HG02884 (cell line): Measurements from ENCODE around the gene CD1E.
A peak's percentile ranks its signal among the peaks of the same experiment; 100 is the strongest.
"Not testable (repeated sequence)": the region's sequence is repeated elsewhere in the genome, so short reads cannot be mapped to it uniquely, and the experiment has no call there.

Experiments used
- ATAC-seq: cut with Tn5 transposase; IDR thresholded peaks from one replicate; pipeline ENCODE4 v1.9.1; 2021; ENCODE audit warnings: mild to moderate bottlenecking, moderate library complexity; ENCODE audit not compliant: unreplicated experiment

Gene CD1E

DNA sequence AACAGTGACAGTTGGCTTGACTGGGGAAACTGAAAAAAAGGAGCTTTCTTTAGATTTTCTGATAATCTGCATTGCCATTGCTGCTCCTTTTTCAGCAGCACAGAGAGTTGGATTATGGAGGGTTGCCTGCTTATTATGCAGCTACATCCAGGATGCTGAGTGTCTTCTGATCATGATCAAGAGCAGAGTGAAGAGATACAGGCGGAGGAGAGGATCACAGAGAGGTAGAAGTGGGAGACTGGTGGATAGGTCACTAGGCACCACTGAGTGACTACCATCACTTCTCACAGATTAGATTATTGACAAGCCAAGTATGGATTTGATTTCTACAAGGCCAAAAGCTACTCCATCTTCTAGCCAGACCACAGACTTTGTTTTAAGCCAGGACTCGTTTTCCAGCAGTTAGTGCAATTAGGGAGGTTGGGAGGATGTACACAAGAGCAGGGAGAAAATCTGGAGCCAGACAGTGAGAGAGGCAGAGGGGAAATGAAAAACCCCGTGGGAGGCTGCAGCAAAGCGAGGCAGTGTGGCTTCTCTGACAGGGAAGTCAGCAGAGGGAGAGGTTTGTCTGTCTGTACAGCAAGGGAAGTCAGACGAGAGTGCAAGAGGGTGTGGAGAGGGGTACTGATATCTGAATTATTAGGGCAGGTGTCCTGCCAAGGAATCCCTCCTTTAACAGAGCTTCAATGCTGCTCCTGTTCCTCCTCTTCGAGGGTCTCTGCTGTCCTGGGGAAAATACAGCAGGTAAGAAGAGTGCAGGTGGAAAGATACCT is at the start of gene CD1E:
Gene CD1E, plus strand, starts transcription at position 592 of the 773 bp plus-strand sequence. Its CDS starts 95 bp downstream, at position 687.
- peak; percentile 74 for ATAC-seq

DNA sequence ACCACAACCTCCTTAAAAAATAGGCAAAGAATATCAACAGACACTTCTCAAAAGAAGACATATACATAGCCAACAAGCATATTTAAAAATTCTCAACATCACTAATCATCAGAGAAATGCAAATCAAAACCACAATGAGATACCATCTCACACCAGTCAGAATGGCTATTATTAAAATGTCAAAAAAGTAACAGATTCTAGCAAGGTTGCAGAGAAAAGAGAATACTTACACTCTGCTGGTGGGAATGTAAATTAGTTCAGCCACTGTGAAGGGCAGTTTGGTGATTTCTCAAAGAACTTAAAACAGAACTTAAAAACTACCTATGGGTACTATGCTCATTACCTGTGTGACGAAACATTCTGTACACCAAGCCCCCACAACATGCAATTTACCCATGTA is 43.1 kb upstream of the CD1E start:
- peak; percentile 70 for ATAC-seq

DNA sequence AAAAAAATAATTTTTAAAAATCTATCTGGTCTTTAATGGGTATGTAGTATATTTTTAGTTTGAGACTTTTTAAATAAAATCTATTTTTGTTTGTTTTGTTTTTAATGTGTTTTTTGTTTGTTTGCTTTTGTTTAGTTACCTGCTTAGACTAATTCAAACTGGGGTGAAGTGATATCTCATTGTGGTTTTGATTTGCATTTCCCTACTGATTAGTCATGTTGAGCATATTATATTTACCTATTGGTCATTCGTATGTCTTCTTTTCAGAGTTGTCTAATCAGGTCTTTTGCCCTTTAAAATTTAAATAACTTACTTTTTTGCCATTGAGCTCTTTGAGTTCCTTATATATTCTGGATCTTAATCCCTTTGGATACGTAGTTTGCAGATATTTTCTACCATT is 42.6 kb upstream of the CD1E start:
- ATAC-seq: peak; percentile 74

DNA sequence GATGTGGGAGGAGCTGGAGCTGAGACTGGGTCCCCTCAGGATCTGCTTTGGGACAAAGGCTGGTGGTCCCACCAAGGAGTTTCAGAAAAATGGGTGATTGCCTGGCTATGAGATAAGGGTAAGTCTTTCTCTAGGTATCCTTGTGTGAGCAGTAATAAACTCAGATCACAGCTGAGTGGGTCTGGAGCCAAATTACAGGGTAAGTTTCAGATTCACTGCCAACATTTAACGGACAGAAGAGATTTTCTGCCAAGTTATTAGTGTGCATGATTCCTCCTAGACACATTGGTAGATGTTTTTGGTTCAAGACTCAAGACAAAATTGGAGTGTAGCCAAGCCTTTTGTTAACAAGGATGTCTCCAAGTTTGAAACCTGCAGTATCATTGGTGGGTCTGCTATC is 29.8 kb upstream of the CD1E start:
- ATAC-seq: no peak

DNA sequence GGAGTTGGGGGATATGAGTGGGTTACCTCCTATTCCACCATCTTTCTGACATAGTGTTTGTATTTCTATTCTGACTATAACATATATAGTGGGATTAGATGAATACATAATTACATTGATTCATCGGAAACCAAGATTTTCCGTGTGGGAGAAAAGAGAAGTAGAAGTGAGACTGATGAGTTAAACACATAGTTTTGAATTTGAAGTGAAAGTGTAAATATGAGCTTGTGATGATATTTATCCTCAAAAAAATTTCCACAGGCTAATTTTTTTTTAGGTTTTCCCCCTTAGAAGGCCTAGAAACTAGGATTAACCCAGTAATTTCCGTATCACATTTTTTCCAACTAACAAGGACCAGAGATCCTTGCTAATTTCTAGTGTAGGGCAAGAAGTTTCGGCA is 29.3 kb upstream of the CD1E start:
- ATAC-seq: no peak

DNA sequence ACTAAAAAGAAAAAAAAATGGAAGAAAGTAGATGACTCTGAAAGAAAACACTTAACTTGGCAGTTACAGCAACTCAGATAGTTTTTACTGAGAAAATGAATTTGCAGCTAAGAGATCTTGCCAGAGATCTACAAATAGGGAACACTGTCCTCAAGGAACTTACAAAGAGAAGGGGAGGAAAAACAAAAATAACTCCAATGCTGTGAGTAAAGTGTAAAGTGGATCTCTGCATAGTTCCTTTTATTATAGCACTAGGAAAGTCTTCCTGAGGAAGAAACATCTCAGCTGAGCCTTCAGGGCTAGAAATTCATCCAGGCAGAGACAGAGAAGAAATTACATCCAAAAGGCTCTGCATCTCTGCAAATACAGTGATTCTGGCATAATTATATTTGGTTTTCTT is 26.2 kb upstream of the CD1E start:
- ATAC-seq: no peak

DNA sequence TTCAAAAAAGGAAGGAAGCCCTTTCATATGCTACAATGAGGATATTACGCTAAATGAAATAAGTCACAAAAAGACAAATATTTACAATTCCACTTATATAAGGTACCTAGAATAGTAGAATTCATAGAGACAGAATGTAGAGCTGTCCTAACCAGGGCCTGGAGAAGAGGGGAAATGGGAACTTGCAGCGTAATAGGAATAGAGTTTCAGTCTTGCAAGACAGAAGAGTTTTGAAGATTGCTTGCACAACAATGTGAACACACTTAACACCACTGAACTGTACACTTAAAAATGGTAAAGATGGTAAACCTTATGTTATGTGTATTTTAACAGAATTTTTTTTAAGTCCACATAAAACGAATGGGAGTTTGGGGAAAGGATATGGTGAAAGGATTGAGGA is 25.3 kb upstream of the CD1E start:
- ATAC-seq: no peak

DNA sequence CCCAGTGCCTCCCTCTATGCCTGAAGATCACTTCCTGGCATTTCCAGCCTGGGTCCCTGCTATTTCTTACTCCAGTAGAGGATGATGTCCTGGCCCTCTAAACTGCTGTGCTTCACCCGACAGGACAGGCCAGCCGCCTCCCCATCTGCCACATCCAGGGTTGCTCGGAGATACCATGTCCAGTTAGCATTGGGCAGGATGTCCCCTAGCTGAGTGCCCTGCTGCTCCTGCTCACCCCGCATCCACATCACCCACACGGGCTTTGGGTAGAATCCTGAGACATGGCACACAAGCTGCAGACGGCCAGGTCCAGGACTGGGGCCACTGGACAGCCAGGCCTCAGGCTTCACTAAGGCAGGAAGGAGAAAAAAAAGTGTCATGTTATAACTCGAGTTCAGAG is 24.4 kb upstream of the CD1E start:
- no peak for ATAC-seq

DNA sequence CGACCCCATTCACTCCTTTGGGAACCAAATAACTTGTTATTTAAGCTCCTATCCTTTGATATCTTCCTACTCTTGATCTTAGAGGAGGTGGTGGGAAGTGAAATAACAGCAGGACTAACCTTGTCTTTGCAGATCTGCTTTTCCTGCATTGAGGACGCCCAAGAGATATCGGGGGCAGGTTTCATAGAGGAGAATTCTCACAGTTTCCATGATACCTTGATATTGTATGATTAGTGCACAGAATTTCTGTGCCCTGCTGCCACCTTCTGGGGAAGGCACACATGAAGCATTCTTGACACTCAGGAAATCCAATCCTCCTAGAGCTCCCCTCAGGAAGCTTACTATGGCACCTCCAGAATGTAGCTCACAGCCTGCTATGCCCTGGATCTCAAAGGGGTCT is 24.0 kb upstream of the CD1E start:
- no peak for ATAC-seq

DNA sequence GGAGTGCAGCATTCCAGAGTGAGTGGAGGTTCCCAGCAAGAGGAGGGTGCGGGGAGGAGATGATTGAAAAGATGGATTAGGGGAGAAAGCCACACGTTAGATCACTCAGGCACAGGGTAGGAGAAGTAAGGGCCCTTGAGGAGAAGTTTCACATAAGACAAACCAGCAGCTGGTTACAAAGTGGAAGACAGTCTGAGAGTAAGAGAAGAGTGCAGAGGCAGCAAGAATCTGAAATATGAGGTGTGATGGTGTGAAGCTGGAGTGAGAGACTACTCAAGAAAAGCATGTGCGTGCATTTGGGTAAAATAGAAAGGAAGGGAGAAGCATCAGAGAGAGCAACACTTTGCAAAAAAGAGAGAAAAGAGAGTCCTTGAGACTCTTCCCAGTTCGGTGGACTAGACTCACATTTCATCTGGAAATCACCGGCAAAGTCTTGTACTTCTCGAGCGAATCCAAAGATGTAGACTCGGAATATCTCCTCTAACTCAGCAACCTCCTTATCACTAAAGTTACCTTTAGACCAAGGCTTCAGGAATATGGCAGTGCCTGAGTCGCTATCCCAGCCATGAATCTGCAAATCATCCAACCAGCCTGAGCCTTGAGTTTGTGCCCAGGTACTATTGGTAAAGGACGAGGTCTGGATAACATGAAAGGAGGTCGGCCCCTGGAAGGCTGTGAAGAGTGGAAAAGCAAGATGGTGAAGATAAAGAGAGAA is 23.1 kb upstream of the CD1E start:
- no peak for ATAC-seq

DNA sequence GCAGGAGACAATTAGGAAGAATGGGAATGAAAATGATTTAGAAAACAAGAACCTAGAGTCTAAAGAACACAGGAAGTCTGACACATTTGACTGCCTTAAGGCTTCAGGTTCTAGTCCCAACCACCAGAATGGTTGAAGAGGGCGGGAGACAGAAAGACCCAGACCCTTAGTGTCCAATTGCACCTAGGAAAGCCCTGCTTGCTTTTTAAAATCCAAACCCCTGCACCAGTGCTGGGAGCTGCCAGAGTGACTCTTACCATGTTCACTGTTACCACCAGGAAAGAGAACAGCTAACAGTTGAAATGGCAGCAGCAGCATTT is 22.6 kb upstream of the CD1E start:
- ATAC-seq: no peak

DNA sequence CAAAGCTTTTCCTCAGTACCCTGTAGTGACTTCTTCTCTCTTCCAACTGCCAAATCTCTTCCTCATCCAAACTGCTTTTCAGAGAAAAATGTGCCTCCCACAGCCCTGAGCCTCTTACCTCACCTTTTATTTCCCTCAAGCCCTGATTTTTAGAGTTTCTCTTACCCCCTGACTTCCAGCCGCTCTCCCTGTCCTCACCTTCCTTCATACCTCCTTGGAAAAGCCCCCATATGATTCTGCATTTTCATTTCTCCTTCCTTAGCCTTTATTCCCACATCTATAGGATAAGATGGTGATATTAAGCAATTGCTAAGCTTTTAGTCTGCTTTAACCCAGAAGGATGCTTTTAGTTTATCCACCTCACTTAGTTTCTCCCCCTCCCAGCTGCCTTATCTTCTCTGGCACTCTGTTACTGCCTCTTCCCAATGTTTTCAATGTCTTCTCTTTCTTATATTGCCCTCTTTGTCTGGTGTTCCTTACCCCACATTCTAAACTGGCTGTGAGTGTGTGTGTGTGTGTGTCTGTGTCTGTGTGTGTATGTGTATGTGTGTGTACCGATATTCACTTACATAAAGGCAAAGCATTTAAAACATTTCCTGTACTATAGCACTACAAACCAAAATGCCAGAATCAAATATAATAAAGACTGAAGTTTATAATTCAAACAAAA is 22.1 kb upstream of the CD1E start, which contains the start of gene CD1B:
Gene CD1B, minus strand, starts transcription at position 51 of the 670 bp plus-strand sequence. CDS start 108 bp downstream, outside the sequence.
- ATAC-seq: no peak

DNA sequence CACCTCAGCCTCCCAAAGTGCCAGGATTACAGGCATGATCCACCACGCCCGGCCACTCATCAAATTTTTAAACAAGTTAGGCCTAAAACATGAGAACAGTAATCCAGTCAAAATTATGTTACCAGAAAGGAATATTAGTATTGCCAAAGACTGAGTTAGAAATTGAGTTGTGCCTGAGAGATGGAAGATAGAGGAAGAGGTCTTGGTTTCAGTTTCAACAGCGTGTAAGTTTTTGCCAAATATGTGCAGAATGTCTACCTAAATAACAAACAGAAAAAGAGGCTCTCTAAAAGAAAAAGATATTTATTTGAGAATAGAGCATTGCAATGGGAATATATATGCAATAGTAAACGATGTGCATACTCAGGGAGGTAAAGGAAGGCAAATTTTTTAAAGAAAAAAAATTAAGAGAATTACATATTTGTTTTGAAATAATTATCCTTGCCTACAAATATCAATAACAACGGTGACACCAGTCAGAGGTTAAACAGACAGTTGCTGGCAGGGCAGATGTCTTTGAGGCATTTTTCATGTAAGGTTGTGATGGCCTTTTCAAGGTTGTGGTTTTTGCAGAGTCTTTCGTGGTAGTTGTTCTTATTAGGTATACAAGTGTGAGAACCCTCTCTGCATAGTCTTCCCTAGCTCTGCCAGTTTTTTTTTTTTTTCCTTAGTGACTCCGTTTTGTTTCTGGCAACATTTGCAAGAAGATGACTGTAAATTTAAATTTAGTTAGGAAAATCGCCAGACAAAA is 20.1 kb upstream of the CD1E start:
- no peak for ATAC-seq

DNA sequence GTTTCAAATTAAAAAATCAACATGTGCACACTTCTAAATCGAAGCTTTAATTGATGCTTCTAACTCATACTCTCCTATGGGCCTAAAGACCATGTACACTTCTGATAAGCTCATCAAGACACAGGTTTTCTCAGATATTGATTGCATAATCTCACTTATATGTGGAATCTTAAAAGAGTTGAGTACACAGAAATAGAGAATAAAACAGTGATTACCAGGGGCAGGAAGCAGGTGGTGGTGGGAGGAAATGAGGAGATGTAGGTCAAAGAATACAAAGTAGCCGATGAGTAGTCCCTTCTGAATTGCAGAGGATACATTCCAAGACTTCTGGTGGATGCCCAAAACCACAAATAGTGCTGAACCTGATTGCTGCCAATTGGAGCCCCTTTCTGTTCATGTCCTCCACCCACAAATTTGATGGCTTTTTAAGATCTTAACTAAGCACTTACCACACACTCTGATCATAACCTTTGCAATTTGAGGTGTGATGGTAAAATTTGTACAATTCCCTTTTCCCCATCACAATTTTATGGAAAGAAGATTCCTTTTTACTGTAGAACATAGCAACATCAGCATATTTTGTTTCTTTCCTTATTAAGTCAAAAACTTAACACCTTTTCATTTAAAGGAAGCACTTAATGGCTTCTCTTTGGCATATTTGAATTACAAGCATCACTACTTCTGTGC is 19.0 kb upstream of the CD1E start:
- ATAC-seq: no peak

DNA sequence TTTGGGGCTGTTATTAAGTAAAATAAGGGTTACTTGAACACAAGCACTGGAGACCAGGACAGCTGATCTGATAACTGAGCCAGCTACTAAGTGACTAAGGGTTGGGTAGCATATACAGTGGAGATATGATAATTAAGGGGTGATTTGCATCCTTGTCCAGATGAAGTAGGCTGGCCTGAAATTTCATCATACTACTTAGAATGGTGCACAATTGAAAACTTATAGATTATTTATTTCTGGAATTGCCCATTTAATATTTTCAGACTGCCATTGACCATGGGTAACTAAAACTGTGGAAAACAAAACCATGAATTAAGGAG is 18.5 kb upstream of the CD1E start:
- no peak for ATAC-seq

DNA sequence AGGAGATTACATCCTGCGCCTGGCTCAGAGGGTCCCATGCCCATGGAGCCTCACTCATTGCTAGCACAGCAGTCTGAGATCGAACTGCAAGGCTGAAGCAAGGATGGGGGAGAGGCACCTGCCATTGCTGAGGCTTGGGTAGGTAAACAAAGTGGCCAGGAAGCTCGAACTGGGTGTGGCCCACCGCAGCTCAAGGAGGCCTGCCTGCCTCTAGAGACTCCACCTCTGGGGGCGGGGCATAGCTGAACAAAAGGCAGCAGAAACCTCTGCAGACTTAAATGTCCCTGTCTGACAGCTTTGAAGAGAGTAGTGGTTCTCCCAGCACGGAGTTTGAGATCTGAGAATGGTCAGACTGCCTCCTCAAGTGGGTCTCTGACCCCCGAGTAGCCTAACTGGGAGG is 17.3 kb upstream of the CD1E start:
- not testable (repeated sequence) for ATAC-seq

DNA sequence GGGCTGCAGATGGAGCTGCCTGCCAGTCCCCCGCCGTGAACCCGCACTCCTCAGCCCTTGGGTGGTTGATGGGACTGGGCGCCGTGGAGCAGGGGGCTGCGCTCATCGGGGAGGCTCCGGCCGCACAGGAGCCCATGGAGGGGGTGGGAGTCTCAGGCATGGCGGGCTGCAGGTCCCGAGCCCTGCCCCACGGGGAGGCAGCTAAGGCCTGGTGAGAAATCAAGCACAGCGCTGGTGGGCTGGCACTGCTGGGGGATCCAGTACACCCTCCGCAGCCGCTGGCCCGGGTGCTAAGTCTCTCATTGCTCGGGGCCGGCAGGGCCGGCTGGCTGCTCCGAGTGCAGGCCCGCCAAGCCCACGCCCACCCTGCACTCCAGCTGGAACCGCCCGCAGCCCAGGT is 4.7 kb upstream of the CD1E start:
- ATAC-seq: not testable (repeated sequence)

DNA sequence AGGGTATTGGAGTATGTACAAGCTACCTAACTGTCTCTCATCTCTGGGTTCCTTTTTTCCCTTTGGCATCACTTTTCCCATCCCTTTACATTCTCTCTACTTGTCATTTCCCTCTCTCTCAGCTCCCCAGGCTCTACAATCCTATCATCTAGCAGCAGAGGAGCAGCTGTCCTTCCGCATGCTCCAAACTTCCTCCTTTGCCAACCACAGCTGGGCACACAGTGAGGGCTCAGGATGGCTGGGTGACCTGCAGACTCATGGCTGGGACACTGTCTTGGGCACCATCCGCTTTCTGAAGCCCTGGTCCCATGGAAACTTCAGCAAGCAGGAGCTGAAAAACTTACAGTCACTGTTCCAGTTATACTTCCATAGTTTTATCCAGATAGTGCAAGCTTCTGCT is 561 bp downstream of the CD1E start:
- ATAC-seq: no peak

DNA sequence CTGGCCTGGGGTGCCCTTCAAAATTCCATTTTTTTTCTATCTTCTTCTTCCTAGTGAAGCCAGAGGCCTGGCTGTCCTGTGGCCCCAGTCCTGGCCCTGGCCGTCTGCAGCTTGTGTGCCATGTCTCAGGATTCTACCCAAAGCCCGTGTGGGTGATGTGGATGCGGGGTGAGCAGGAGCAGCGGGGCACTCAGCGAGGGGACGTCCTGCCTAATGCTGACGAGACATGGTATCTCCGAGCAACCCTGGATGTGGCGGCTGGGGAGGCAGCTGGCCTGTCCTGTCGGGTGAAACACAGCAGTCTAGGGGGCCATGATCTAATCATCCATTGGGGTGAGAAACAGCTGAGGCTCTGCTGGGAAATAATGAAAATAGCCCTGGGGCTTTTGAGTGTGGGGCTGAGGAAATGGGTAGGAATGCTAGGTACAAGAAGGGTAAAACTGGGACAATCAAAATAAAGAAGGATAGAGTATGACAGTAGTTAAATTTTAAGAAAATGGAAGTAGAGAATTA is 2.1 kb downstream of the CD1E start:
- no peak for ATAC-seq

DNA sequence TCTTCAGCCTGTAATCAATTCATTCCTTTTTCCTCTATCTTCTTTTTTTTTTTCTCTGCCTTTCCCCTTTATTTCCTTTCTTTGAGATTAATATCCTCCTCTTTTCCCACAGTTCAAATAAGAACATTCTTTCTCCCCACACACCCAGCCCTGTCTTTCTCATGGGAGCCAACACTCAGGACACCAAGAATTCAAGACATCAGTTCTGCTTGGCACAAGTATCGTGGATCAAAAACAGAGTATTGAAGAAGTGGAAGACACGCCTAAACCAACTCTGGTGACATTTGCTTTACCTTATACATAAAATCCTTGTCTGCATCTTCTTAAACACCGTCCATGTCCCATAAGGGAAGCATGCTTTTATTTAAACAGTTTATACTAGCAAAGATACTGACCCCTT is 2.9 kb downstream of the CD1E start:
- no peak for ATAC-seq

DNA sequence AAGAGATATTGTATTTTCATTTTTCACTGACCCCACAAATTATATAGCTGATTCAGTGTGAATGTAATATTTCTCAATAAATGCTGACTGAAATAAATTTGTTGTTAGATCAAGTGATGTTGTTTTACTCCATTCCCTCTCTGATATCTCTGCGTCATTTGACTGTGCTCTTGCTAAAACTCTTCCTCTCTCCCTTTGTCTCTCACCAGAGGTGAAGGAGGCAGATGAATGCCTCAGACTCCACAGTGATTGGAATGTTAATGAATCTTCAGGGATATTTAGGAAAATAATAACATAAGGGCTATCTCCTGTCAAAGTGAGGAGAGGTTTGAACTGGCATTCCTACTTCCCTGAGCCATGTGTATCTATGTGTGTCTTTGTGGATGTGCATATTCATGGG is 3.7 kb downstream of the CD1E start:
- no peak for ATAC-seq
